GM21390 (cell line): ENCODE measurements around the gene SLC34A2.
"Not testable (repeated sequence)": the region's sequence is repeated elsewhere in the genome, so short reads cannot be mapped to it uniquely, and the experiment has no call there.

Experiments
- ATAC-seq: cut with Tn5 transposase; IDR thresholded peaks from one replicate; pipeline ENCODE4 v1.9.1; 2021; ENCODE audit not compliant: unreplicated experiment

The SLC34A2 gene

GRCh38 chr4:25658777-25659176 lies 3.1 kb downstream of the SLC34A2 start:
- ATAC-seq, result no peak

GRCh38 chr4:25661441-25661840 lies 5.8 kb downstream of the SLC34A2 start:
- ATAC-seq, result not testable (repeated sequence)

- ATAC-seq, result no peak
Measured at GRCh38 chr4:25662306-25662705, 6.7 kb downstream of the SLC34A2 start.

- ATAC-seq, result no peak
Measured at GRCh38 chr4:25663781-25664180, 8.1 kb downstream of the SLC34A2 start.

GRCh38 chr4:25666031-25666630 lies 10.5 kb downstream of the SLC34A2 start:
- ATAC-seq, result no peak

- no peak for ATAC-seq
Measured at GRCh38 chr4:25667931-25668557, 12.4 kb downstream of the SLC34A2 start.

- ATAC-seq, result no peak
Measured at GRCh38 chr4:25670991-25671390, 15.3 kb downstream of the SLC34A2 start.

- ATAC-seq, result no peak
Measured at GRCh38 chr4:25672756-25673155, 17.1 kb downstream of the SLC34A2 start.

GRCh38 chr4:25674386-25674785 lies 18.7 kb downstream of the SLC34A2 start:
- no peak for ATAC-seq

- no peak for ATAC-seq
Measured at GRCh38 chr4:25676221-25676620, 20.6 kb downstream of the SLC34A2 start.

- ATAC-seq, result no peak
Measured at GRCh38 chr4:25677157-25677556, 21.5 kb downstream of the SLC34A2 start.

- no peak for ATAC-seq
Measured at GRCh38 chr4:25677943-25678342, 22.3 kb downstream of the SLC34A2 start.

GRCh38 chr4:25687773-25688172 lies 32.1 kb downstream of the SLC34A2 start:
- ATAC-seq, result no peak

GRCh38 chr4:25694466-25694865 lies 38.8 kb downstream of the SLC34A2 start:
- no peak for ATAC-seq

GRCh38 chr4:25696409-25696808 lies 40.8 kb downstream of the SLC34A2 start:
- no peak for ATAC-seq

GRCh38 chr4:25697516-25697915 lies 41.9 kb downstream of the SLC34A2 start:
- ATAC-seq, result no peak

- no peak for ATAC-seq
Measured at GRCh38 chr4:25700661-25701060, 45.0 kb downstream of the SLC34A2 start.

- ATAC-seq, result no peak
Measured at GRCh38 chr4:25702848-25703247, 47.2 kb downstream of the SLC34A2 start.

GRCh38 chr4:25703731-25704388 lies 48.2 kb downstream of the SLC34A2 start:
- ATAC-seq, result no peak

- ATAC-seq, result no peak
Measured at GRCh38 chr4:25704516-25704915, 48.9 kb downstream of the SLC34A2 start.

GRCh38 chr4:25710637-25711036 lies 55.0 kb downstream of the SLC34A2 start:
- ATAC-seq, result no peak

GRCh38 chr4:25712611-25713010 lies 57.0 kb downstream of the SLC34A2 start:
- ATAC-seq, result no peak
